H9 (cell line): ENCODE measurements around the gene CDH7. TPM values are rescaled to one million over a fixed set of nuclear protein-coding genes. Genes with fewer than 3 reads are reported as not detected.

Experiments
- DNase-seq: peaks from one replicate; pipeline ENCODE4 v3.0.0-alpha.2; 2017
- H2AFZ ChIP-seq: one replicate; pipeline ENCODE4 v1.6.1; 2013; ENCODE audit warnings: mild to moderate bottlenecking, low read length, control low read depth, moderate library complexity
- H2AK5ac ChIP-seq: 2 replicates; pipeline ENCODE4 v1.6.1; 2013; ENCODE audit warnings: low read length, control low read depth, mixed read lengths; ENCODE audit not compliant: insufficient read length
- H2BK120ac ChIP-seq: one replicate; pipeline ENCODE4 v1.6.1; 2013; ENCODE audit warnings: low read depth, mild to moderate bottlenecking, low read length, control low read depth, inconsistent platforms; ENCODE audit not compliant: poor library complexity, severe bottlenecking
- H2BK12ac ChIP-seq: 2 replicates; pipeline ENCODE4 v1.6.1; 2013; ENCODE audit warnings: low read length, control low read depth, mixed read lengths, low read depth; ENCODE audit not compliant: insufficient read length
- H2BK15ac ChIP-seq: 2 replicates; pipeline ENCODE4 v1.6.1; 2013; ENCODE audit warnings: low read depth, low read length, control low read depth
- H2BK20ac ChIP-seq: one replicate; pipeline ENCODE4 v1.6.1; 2013; ENCODE audit warnings: low read depth, mild to moderate bottlenecking, low read length, control low read depth, inconsistent platforms; ENCODE audit not compliant: poor library complexity, severe bottlenecking
- H2BK5ac ChIP-seq: 2 replicates; pipeline ENCODE4 v1.6.1; 2013; ENCODE audit warnings: low read length, control low read depth, mixed read lengths; ENCODE audit not compliant: insufficient read length
- H3K14ac ChIP-seq: 2 replicates; pipeline ENCODE4 v1.6.1; 2013; ENCODE audit warnings: low read length, control low read depth; ENCODE audit not compliant: insufficient read depth
- H3K18ac ChIP-seq: 2 replicates; pipeline ENCODE4 v1.6.1; 2013; ENCODE audit warnings: low read depth, mild to moderate bottlenecking, mixed read lengths, low read length, control low read depth; ENCODE audit not compliant: insufficient read length
- H3K23ac ChIP-seq: 2 replicates; pipeline ENCODE4 v1.6.1; 2013; ENCODE audit warnings: low read length, control low read depth, mixed read lengths, low read depth; ENCODE audit not compliant: insufficient read length
- H3K23me2 ChIP-seq: 2 replicates; pipeline ENCODE4 v1.6.1; 2013; ENCODE audit warnings: low read depth, mild to moderate bottlenecking, mixed read lengths, low read length, control low read depth; ENCODE audit not compliant: insufficient read length, poor library complexity, severe bottlenecking
- H3K27ac ChIP-seq: 2 replicates; pipeline ENCODE4 v1.5.1; 2013; ENCODE audit warnings: low read length, control low read depth, mixed read lengths, low read depth; ENCODE audit not compliant: insufficient read length
- H3K27me3 ChIP-seq: 2 replicates; pipeline ENCODE4 v1.6.1; 2013; ENCODE audit warnings: low read length, control low read depth, inconsistent platforms; ENCODE audit not compliant: insufficient read depth
- H3K4ac ChIP-seq: 2 replicates; pipeline ENCODE4 v1.6.1; 2013; ENCODE audit warnings: low read depth, mild to moderate bottlenecking, control low read depth, inconsistent platforms, low read length, moderate library complexity
- H3K4me1 ChIP-seq: 2 replicates; pipeline ENCODE4 v1.6.1; 2013; ENCODE audit warnings: low read length, control low read depth, inconsistent platforms; ENCODE audit not compliant: insufficient read depth
- H3K4me2 ChIP-seq: 2 replicates; pipeline ENCODE4 v1.6.1; 2013; ENCODE audit warnings: low read length, control low read depth, mixed read lengths; ENCODE audit not compliant: insufficient read length, insufficient read depth
- H3K56ac ChIP-seq: 2 replicates; pipeline ENCODE4 v1.6.1; 2013; ENCODE audit warnings: low read depth, mild to moderate bottlenecking, mixed read lengths, low read length, control low read depth; ENCODE audit not compliant: insufficient read length
- H3K79me1 ChIP-seq: 2 replicates; pipeline ENCODE4 v1.6.1; 2013; ENCODE audit warnings: low read depth, mild to moderate bottlenecking, moderate library complexity, low read length, control low read depth, inconsistent platforms; ENCODE audit not compliant: insufficient read depth, poor library complexity, severe bottlenecking
- H3K79me2 ChIP-seq: 2 replicates; pipeline ENCODE4 v1.6.1; 2013; ENCODE audit warnings: low read length, control low read depth, inconsistent platforms; ENCODE audit not compliant: insufficient read depth
- H3K9ac ChIP-seq: 2 replicates; pipeline ENCODE4 v1.6.1; 2013; ENCODE audit warnings: low read length, control low read depth, mixed read lengths; ENCODE audit not compliant: insufficient read length; ENCODE audit errors: extremely low read depth
- H3K9me3 ChIP-seq: one replicate; pipeline ENCODE4 v1.6.1; 2013; ENCODE audit warnings: low read depth, low read length, inconsistent platforms; ENCODE audit not compliant: control insufficient read depth
- H3T11ph ChIP-seq: one replicate; pipeline ENCODE4 v1.6.1; 2013; ENCODE audit warnings: mild to moderate bottlenecking, low read length, control low read depth, inconsistent platforms
- H4K20me1 ChIP-seq: one replicate; pipeline ENCODE4 v1.6.1; 2013; ENCODE audit not compliant: control insufficient read depth, insufficient read length, insufficient read depth
- H4K5ac ChIP-seq: 2 replicates; pipeline ENCODE4 v1.6.1; 2013; ENCODE audit warnings: low read depth, mild to moderate bottlenecking, mixed read lengths, low read length, control low read depth; ENCODE audit not compliant: insufficient read length
- H4K8ac ChIP-seq: replicated peaks from 2 replicates; pipeline ENCODE4 v1.6.1; 2013; ENCODE audit warnings: low read length, control low read depth, mixed read lengths, low read depth; ENCODE audit not compliant: insufficient read length
- H4K91ac ChIP-seq: 2 replicates; pipeline ENCODE4 v1.6.1; 2013; ENCODE audit warnings: low read depth, mild to moderate bottlenecking, moderate library complexity, mixed read lengths, low read length, control low read depth; ENCODE audit not compliant: insufficient read length
- H3K27ac Mint-ChIP-seq, 3 experiments: 2 replicates in 2 of 3; 3 replicates in 1 of 3; pipeline ENCODE4 v1.8.0; 2020 to 2021; ENCODE audit warnings: mixed read lengths in 3 of 3, mild to moderate bottlenecking in 1 of 3, moderate library complexity in 1 of 3
- H3K27me3 Mint-ChIP-seq: 2 replicates; pipeline ENCODE4 v1.8.0; 2021; ENCODE audit warnings: low read depth, mild to moderate bottlenecking, moderate library complexity, mixed read lengths
- H3K36me3 Mint-ChIP-seq, 3 experiments: 2 replicates in 2 of 3; 3 replicates in 1 of 3; pipeline ENCODE4 v1.8.0; 2020 to 2021; ENCODE audit warnings: low read depth in 3 of 3, mixed read lengths in 3 of 3; ENCODE audit not compliant: insufficient read depth in 1 of 3
- H3K4me1 Mint-ChIP-seq, 2 experiments: 2 replicates each; pipeline ENCODE4 v1.8.0; 2020; ENCODE audit warnings: mixed read lengths in 2 of 2
- H3K4me3 Mint-ChIP-seq, 2 experiments: 2 replicates in 1 of 2; 3 replicates in 1 of 2; pipeline ENCODE4 v1.8.0; 2020 to 2021; ENCODE audit warnings: mild to moderate bottlenecking in 2 of 2, mixed read lengths in 2 of 2, moderate library complexity in 1 of 2
- H3K9me3 Mint-ChIP-seq, 2 experiments: 2 replicates in 1 of 2; 3 replicates in 1 of 2; pipeline ENCODE4 v1.8.0; 2020; ENCODE audit warnings: mild to moderate bottlenecking in 2 of 2, mixed read lengths in 2 of 2, moderate library complexity in 1 of 2
- WGBS: extraction: QIAGEN DNeasy Blood & Tissue Kit; methylation state at CpG from one replicate; pipeline ENCODE4 v1.1.7; 2013; ENCODE audit warnings: missing lambda C conversion rate, low lambda C conversion rate, mixed read lengths; ENCODE audit not compliant: insufficient read length; ENCODE audit errors: extremely low coverage; 5-methylcytosine and 5-hydroxymethylcytosine counted together
- total RNA-seq: library from RNA; stranded (reverse); gene quantifications from 2 replicates; pipeline ENCODE4 v1.2.1, GENCODE V29; 2021
- TF ChIP-seq, protein P1 (sequence below): fragments of 200-600 bp; sonication (generic); conservative IDR thresholded peaks from 3 replicates; pipeline ENCODE4 v1.8.0; 2021; ENCODE audit warnings: antibody characterized with exemption, mild to moderate bottlenecking

Gene CDH7
- total RNA-seq, 1 experiment from 2014 or later: 0.13 TPM

DNA sequence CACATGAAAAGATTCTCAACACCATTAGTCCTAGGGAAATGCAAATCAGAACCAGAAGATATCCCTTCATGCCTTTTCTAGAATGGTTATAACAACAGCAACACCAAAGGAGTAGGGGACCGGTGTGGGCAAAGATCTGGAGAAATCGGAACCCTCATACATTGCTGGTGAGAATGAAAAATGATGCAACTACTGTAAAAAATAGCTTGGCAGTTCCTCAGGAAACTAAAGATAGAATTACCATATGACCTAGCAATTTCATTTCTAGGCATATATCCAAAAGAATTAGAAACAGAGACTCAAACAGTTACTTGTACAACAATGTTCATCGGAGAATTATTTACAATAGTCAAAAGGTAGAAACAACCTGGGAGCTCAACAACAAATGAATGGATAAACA is 29.2 kb upstream of the CDH7 start:
- no peaks in the 10 kb centered on the region; the same call in 1 of the 2 replicates for H3K4me1 ChIP-seq
- no peak overlapping the region for H4K8ac ChIP-seq
- no peak overlapping the region for H2BK5ac ChIP-seq
- TF ChIP-seq, protein P1, sequence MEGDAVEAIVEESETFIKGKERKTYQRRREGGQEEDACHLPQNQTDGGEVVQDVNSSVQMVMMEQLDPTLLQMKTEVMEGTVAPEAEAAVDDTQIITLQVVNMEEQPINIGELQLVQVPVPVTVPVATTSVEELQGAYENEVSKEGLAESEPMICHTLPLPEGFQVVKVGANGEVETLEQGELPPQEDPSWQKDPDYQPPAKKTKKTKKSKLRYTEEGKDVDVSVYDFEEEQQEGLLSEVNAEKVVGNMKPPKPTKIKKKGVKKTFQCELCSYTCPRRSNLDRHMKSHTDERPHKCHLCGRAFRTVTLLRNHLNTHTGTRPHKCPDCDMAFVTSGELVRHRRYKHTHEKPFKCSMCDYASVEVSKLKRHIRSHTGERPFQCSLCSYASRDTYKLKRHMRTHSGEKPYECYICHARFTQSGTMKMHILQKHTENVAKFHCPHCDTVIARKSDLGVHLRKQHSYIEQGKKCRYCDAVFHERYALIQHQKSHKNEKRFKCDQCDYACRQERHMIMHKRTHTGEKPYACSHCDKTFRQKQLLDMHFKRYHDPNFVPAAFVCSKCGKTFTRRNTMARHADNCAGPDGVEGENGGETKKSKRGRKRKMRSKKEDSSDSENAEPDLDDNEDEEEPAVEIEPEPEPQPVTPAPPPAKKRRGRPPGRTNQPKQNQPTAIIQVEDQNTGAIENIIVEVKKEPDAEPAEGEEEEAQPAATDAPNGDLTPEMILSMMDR: no peak
- H2BK15ac ChIP-seq: no peak overlapping the region
- no peaks in the 10 kb centered on the region for H4K20me1 ChIP-seq
- no peaks in the 10 kb centered on the region for H3K9me3 ChIP-seq
- H2AFZ ChIP-seq: no peak overlapping the region
- H2BK20ac ChIP-seq: no peak overlapping the region
- no peak overlapping the region for H2BK120ac ChIP-seq
- peaks cover 1 to 3% of the 10 kb centered on the region in 2 experiments; a peak in 4 of 5 replicates for H3K9me3 Mint-ChIP-seq
- H3K79me1 ChIP-seq: no peaks in the 10 kb centered on the region
- H3T11ph ChIP-seq: no peak overlapping the region
- H4K5ac ChIP-seq: no peak overlapping the region
- no peak overlapping the region for H3K4ac ChIP-seq
- no CpG with 5 or more reads among the region's 3 CpGs for WGBS
- H2BK12ac ChIP-seq: no peak overlapping the region
- H3K79me2 ChIP-seq: no peaks in the 10 kb centered on the region; the same call in 1 of the 2 replicates
- H3K4me3 Mint-ChIP-seq: no peak overlapping the region
- DNase-seq: no peak
- H3K27me3 Mint-ChIP-seq: no peaks in the 10 kb centered on the region
- no peak overlapping the region for H3K23ac ChIP-seq
- no peaks in the 10 kb centered on the region for H3K27me3 ChIP-seq
- no peak overlapping the region for H3K18ac ChIP-seq
- no peak overlapping the region for H3K56ac ChIP-seq
- H3K27ac Mint-ChIP-seq: no peak overlapping the region
- no peak overlapping the region for H3K4me2 ChIP-seq
- H3K14ac ChIP-seq: no peak overlapping the region
- no peak overlapping the region for H2AK5ac ChIP-seq
- H3K4me1 Mint-ChIP-seq: peaks cover 8 to 10% of the 10 kb centered on the region in 2 experiments
- H3K27ac ChIP-seq: no peak overlapping the region
- H4K91ac ChIP-seq: no peak overlapping the region
- H3K9ac ChIP-seq: no peak overlapping the region
- H3K23me2 ChIP-seq: no peaks in the 10 kb centered on the region
- peaks cover 0 to 4% (median 3%) of the 10 kb centered on the region in 3 experiments; a peak in 3 of 7 replicates for H3K36me3 Mint-ChIP-seq
